Body of pancreas (tissue), 4 donors: ENCODE data around the gene DNAI7. TPM values are rescaled to one million over a fixed set of nuclear protein-coding genes. Genes with fewer than 3 reads are reported as not detected.
A peak's percentile ranks its signal among the peaks of the same experiment; 100 is the strongest.

Experiments used
- ATAC-seq: fragments of 150-250 bp; one replicate; pipeline ENCODE4 v1.9.1; 2016
- DNase-seq, 4 donors: peaks; one replicate each; pipeline ENCODE4 v3.0.0-alpha.2; 2019
- H3K27ac ChIP-seq, 4 donors: fragments of 200-600 bp; sonication (generic); 1 replicate in 3 of 4; 2 replicates in 1 of 4; pipeline versions ENCODE4 v1.5.1 to v1.6.1; 2016 to 2019; ENCODE audit warnings: mild to moderate bottlenecking in 1 of 4, mixed read lengths in 1 of 4, moderate library complexity in 1 of 4
- H3K27me3 ChIP-seq, 2 donors: fragments of 200-600 bp; sonication (generic); one replicate each; pipeline ENCODE4 v1.6.0; 2016; ENCODE audit warnings: mild to moderate bottlenecking in 1 of 2
- H3K36me3 ChIP-seq, 2 donors: fragments of 200-600 bp; sonication (generic); replicated peaks in 1 of 2; 2 replicates each; pipeline ENCODE4 v1.5.1; 2016; ENCODE audit warnings: low read depth in 2 of 2; ENCODE audit not compliant: insufficient read depth in 1 of 2
- H3K4me1 ChIP-seq: fragments of 200-600 bp; sonication (generic); one replicate; pipeline ENCODE4 v1.6.0; 2016
- H3K4me3 ChIP-seq, 2 donors: fragments of 200-600 bp; sonication (generic); 1 replicate in 1 of 2; 2 replicates in 1 of 2; pipeline ENCODE4 v1.5.1; 2016 to 2019
- H3K9me3 ChIP-seq, 3 donors: fragments of 200-600 bp; sonication (generic); 1 replicate in 2 of 3; 2 replicates in 1 of 3; pipeline ENCODE4 v1.5.1; 2016
- CTCF ChIP-seq, 7 experiments: fragments of 450-650 bp in 4 of 7; fragments of 200-600 bp in 3 of 7; sonication (generic) in 3 of 7; IDR thresholded peaks; one replicate each; pipeline ENCODE4 v1.5.1; 2016 to 2019; ENCODE audit warnings: antibody characterized with exemption in 7 of 7
- POLR2A ChIP-seq, 3 donors: fragments of 450-650 bp; IDR thresholded peaks; one replicate each; pipeline ENCODE4 v1.6.1; 2016; ENCODE audit warnings: antibody characterized with exemption in 3 of 3, mild to moderate bottlenecking in 2 of 3
- WGBS, 2 donors: methylation state at CpG; one replicate each; pipeline ENCODE4 v1.1.5; 2017; 5-methylcytosine and 5-hydroxymethylcytosine counted together
- intact Hi-C: fragments of 100-400 bp; cut with DNase I; formaldehyde crosslinking; loops from one replicate; pipeline ENCODE4 v1.15.1; 2023
- total RNA-seq, 2 donors: library from RNA; depleted of rRNA; stranded (reverse); fragments of >200 nt; gene quantifications; one replicate each; pipeline ENCODE4 v1.1.0, GENCODE V29; 2016

Gene DNAI7
- total RNA-seq: under 1 TPM in 1 of 2 donors, not detected in 1; 0.26 TPM

GRCh38 chr12:25195056-25195971 lies at the start of gene DNAI7, which contains the start of gene ETFRF1:
Gene DNAI7, minus strand, starts transcription at chr12:25195160. Its CDS starts 82 bp downstream, at chr12:25195078.
Gene ETFRF1, plus strand, starts transcription at chr12:25195237. Its CDS starts 8,720 bp downstream, at chr12:25203957.
- peak within 1 kb of the TSS; percentile 27 to 51 for H3K4me3 ChIP-seq
- TF ChIP-seq CTCF (IDR thresholded peaks at IDR 0.05) (peak in 5 of 7 experiments; percentile 7 to 43 (median 27)), POLR2A (IDR thresholded peaks at IDR 0.05) (peak; percentile 68 to 92 (median 89))
- 0% methylated on average over 18 to 54 of the region's 54 CpGs for WGBS, 2 donors
- DNase-seq (peak; percentile 99 to 100 (median 100)), ATAC-seq (peak; percentile 100)
- no peaks in the 10 kb centered on the region for H3K27me3 ChIP-seq
- intact Hi-C loops: no loop called here
- no peaks in the 10 kb centered on the region for H3K36me3 ChIP-seq
- peak within 1 kb of the TSS; percentile 90 to 97 (median 91) for H3K27ac ChIP-seq
- H3K9me3 ChIP-seq: no peaks in the 10 kb centered on the region
- H3K4me1 ChIP-seq: peaks cover 11% of the 10 kb centered on the region

- H3K27me3 ChIP-seq: no peaks in the 10 kb centered on the region
- no peaks in the 10 kb centered on the region for H3K9me3 ChIP-seq
- DNase-seq (no peak), ATAC-seq (no peak)
- H3K27ac ChIP-seq: peak overlapping the region in 2 of 4 donors; percentile 32 to 63
- no peak overlapping the region for H3K4me3 ChIP-seq
- no peaks in the 10 kb centered on the region for H3K36me3 ChIP-seq
- H3K4me1 ChIP-seq: peaks cover 18% of the 10 kb centered on the region
- TF ChIP-seq CTCF (IDR thresholded peaks at IDR 0.05) (no peak), POLR2A (IDR thresholded peaks at IDR 0.05) (no peak)
- intact Hi-C loops: no loop called here
These were observed 48.7 kb upstream of the DNAI7 start for GRCh38 chr12:25243680-25243990.

GRCh38 chr12:25242981-25243679 lies 48.2 kb upstream of the DNAI7 start:
- ATAC-seq: peak; percentile 57
- Histone ChIP-seq H3K36me3 (no peaks in the 10 kb centered on the region), H3K27me3 (no peaks in the 10 kb centered on the region), H3K9me3 (no peaks in the 10 kb centered on the region), H3K4me1 (peaks cover 16% of the 10 kb centered on the region), H3K4me3 (no peak overlapping the region), H3K27ac (peak overlapping the region in 2 of 4 donors; percentile 32 to 63)
- 46 to 49% methylated on average over 5 of the region's 5 CpGs for WGBS, 2 donors
- no peak for DNase-seq
- intact Hi-C loops: no loop called here
- TF ChIP-seq POLR2A (IDR thresholded peaks at IDR 0.05) (no peak), CTCF (IDR thresholded peaks at IDR 0.05) (no peak)

GRCh38 chr12:25241167-25242020 lies 46.4 kb upstream of the DNAI7 start:
- peak; percentile 23 to 81 (median 60) for TF ChIP-seq CTCF (IDR thresholded peaks at IDR 0.05)
- no peak for TF ChIP-seq POLR2A (IDR thresholded peaks at IDR 0.05)
- intact Hi-C loops: no loop called here
- DNase-seq: no peak
- H3K36me3 ChIP-seq: peaks cover 0 to 4% of the 10 kb centered on the region in 2 donors
- no peaks in the 10 kb centered on the region for H3K27me3 ChIP-seq
- H3K27ac ChIP-seq: no peak overlapping the region
- no peak overlapping the region for H3K4me3 ChIP-seq
- H3K4me1 ChIP-seq: peaks cover 16% of the 10 kb centered on the region
- H3K9me3 ChIP-seq: no peaks in the 10 kb centered on the region
- WGBS, 2 donors: 24 to 26% methylated on average over 6 of the region's 6 CpGs
- ATAC-seq: peak; percentile 66
